Stomach smooth muscle (tissue), 2 donors: ENCODE measurements around the gene CRY2.

Experiments
- H3K27ac ChIP-seq: one replicate; pipeline ENCODE4 v1.7.0; 2013; ENCODE audit warnings: mild to moderate bottlenecking, low read length, inconsistent platforms
- H3K27me3 ChIP-seq, 2 donors: one replicate each; pipeline ENCODE4 v1.7.0; 2013; ENCODE audit warnings: low read length in 2 of 2; ENCODE audit not compliant: insufficient read depth in 2 of 2, control insufficient read depth in 1 of 2
- H3K36me3 ChIP-seq, 2 donors: one replicate each; pipeline ENCODE4 v1.7.0; 2013; ENCODE audit warnings: low read length in 2 of 2; ENCODE audit not compliant: control insufficient read depth in 2 of 2, insufficient read depth in 2 of 2
- H3K4me1 ChIP-seq: one replicate; pipeline ENCODE4 v1.7.0; 2013; ENCODE audit warnings: low read length; ENCODE audit not compliant: control insufficient read depth, insufficient read depth
- H3K4me3 ChIP-seq, 2 donors: one replicate each; pipeline ENCODE4 v1.7.0; 2013; ENCODE audit warnings: low read length in 2 of 2
- H3K9ac ChIP-seq, 2 donors: one replicate each; pipeline ENCODE4 v1.7.0; 2013; ENCODE audit warnings: low read length in 2 of 2, mild to moderate bottlenecking in 1 of 2
- H3K9me3 ChIP-seq, 2 donors: one replicate each; pipeline ENCODE4 v1.7.0; 2013; ENCODE audit warnings: low read length in 2 of 2; ENCODE audit not compliant: control insufficient read depth in 2 of 2
- donor health status: healthy.
- donor health status: Pancreatic carcinoma.

The CRY2 gene

DNA sequence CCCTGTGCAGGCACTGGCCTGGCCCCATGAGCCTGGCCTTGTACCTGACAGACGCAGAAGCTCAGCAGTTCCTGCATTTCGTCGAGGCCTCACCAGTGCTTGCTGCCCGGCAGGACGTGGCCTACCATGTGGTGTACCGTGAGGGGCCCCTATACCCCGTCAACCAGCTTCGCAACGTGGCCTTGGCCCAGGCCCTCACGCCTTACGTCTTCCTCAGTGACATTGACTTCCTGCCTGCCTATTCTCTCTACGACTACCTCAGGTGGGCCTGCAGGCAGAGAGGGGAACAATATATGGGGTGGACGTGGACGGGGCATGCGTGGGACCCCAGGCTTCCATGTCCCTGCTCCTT is 80.0 kb downstream of the CRY2 start:
- Histone ChIP-seq H3K4me3 (no peak overlapping the region), H3K4me1 (peaks cover 11% of the 10 kb centered on the region), H3K9me3 (no peaks in the 10 kb centered on the region), H3K36me3 (peaks cover 0 to 14% of the 10 kb centered on the region in 2 donors), H3K9ac (no peak overlapping the region), H3K27ac (no peak overlapping the region), H3K27me3 (peaks cover 9 to 21% of the 10 kb centered on the region in 2 donors)

GRCh38 chr11:45927684-45928413 is 80.6 kb downstream of the CRY2 start:
- no peaks in the 10 kb centered on the region for H3K9me3 ChIP-seq
- no peak overlapping the region for H3K4me3 ChIP-seq
- H3K4me1 ChIP-seq = peaks cover 5% of the 10 kb centered on the region
- peaks cover under 1 to 14% of the 10 kb centered on the region in 2 donors for H3K36me3 ChIP-seq
- peaks cover 9 to 15% of the 10 kb centered on the region in 2 donors for H3K27me3 ChIP-seq
- no peak overlapping the region for H3K27ac ChIP-seq
- H3K9ac ChIP-seq = no peak overlapping the region

DNA sequence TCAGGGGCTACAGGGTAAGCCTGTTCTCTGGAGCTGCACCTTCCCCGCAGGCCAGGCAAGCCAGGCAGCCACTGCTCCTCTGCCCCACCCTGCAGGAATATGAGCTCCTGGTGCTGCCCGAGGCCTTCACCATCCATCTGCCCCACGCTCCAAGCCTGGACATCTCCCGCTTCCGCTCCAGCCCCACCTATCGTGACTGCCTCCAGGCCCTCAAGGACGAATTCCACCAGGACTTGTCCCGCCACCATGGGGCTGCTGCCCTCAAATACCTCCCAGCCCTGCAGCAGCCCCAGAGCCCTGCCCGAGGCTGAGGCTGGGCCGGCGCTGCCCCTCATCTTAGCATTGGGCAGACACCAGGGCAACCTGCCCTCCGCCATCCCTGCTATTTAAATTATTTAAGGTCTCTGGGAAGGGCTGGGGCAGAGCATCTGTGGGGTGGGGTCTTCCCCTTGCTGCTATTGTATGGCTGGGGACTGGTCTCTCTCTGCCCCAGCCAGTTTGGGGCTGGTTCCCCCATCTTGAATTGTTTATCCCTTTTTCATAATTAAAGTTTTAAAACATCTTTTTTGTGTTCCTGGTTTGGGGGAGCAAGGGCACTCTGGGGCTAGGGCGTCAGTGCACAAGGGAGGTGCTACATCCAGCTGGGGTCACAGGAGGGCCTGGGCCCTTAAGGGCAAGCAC is 81.4 kb downstream of the CRY2 start:
- Histone ChIP-seq H3K4me3 (no peak overlapping the region), H3K36me3 (peaks cover 8 to 21% of the 10 kb centered on the region in 2 donors), H3K9ac (no peak overlapping the region), H3K27me3 (peaks cover 4 to 10% of the 10 kb centered on the region in 2 donors), H3K9me3 (no peaks in the 10 kb centered on the region), H3K27ac (no peak overlapping the region), H3K4me1 (peaks cover 8% of the 10 kb centered on the region)

DNA sequence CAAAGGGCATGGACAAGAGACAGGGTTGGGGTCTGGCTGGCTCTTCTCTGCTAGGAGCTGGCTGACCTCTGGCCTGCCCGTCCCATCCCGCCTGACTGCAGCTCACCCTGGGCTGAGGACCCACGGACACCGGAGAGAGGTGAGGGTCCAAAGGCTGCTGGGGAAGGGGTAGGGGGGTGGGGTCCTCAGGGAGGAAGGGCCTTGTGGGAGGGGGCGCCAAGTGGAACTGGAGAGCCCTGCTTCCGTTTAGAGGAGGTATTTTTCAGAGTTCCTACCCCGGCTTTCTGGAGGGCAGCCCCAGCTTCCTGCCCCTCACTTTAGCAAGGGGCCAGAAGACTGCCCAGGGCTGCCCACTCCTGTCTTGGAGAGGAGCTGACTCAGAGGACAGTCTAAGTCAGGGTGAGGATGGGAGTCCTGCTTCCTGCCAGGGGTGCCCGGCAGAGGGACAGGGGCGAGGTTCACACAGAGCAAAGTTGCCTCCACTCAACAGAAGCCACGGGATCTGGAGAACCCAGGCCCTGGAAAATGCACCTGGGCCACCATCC is 82.3 kb downstream of the CRY2 start:
- peaks cover 10% of the 10 kb centered on the region for H3K4me1 ChIP-seq
- peaks cover 15 to 26% of the 10 kb centered on the region in 2 donors for H3K36me3 ChIP-seq
- no peak overlapping the region for H3K27ac ChIP-seq
- H3K9me3 ChIP-seq = no peaks in the 10 kb centered on the region
- no peak overlapping the region for H3K4me3 ChIP-seq
- H3K27me3 ChIP-seq = peaks cover 0 to 7% of the 10 kb centered on the region in 2 donors
- no peak overlapping the region for H3K9ac ChIP-seq

GRCh38 chr11:45930031-45930794 is 82.9 kb downstream of the CRY2 start:
- Histone ChIP-seq H3K4me1 (peaks cover 10% of the 10 kb centered on the region), H3K36me3 (peaks cover 20 to 33% of the 10 kb centered on the region in 2 donors), H3K27me3 (peaks cover 0 to 7% of the 10 kb centered on the region in 2 donors), H3K9ac (no peak overlapping the region), H3K27ac (no peak overlapping the region), H3K9me3 (no peaks in the 10 kb centered on the region), H3K4me3 (no peak overlapping the region)

DNA sequence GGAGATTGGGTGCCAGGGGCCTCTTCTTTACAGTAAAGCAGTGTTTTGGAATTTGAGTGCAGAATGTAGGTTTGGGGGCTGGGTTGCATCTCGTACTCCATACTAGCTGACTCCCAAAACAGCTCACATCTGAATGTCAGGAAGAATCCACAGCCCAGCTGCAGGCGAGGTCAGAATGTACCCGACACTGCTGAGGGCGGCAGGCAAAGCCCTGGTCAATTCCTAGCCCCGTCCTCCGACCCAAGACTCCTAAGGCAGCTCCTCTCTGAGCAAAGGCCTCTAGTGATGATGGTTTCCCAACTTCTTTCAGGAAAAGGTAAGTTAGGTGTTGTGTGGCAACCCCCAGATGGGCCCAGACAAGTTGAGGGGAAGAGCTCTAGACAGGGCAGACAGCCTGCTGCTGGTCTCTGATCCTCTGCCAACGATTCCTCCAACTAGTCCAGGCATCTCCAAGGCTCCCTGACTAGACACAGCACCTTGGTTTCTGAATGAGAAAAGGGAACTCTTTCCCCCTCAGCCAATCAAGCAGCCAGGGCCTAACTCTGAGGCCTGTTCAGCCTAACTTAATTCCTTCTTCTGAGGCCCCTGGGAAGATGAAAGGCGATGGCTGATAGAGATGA is 83.8 kb downstream of the CRY2 start:
- Histone ChIP-seq H3K9ac (no peak overlapping the region), H3K4me1 (peaks cover 10% of the 10 kb centered on the region), H3K27ac (no peak overlapping the region), H3K9me3 (no peaks in the 10 kb centered on the region), H3K4me3 (no peak overlapping the region), H3K27me3 (peaks cover 0 to 4% of the 10 kb centered on the region in 2 donors), H3K36me3 (peaks cover 28 to 40% of the 10 kb centered on the region in 2 donors)

GRCh38 chr11:45931739-45932138 is 84.5 kb downstream of the CRY2 start:
- Histone ChIP-seq H3K4me3 (no peak overlapping the region), H3K36me3 (peaks cover 31 to 40% of the 10 kb centered on the region in 2 donors), H3K4me1 (peaks cover 10% of the 10 kb centered on the region), H3K9ac (no peak overlapping the region), H3K9me3 (no peaks in the 10 kb centered on the region), H3K27me3 (no peaks in the 10 kb centered on the region), H3K27ac (no peak overlapping the region)

GRCh38 chr11:45932217-45932616 is 84.9 kb downstream of the CRY2 start:
- Histone ChIP-seq H3K4me3 (no peak overlapping the region), H3K27me3 (no peaks in the 10 kb centered on the region), H3K36me3 (peaks cover 36 to 40% of the 10 kb centered on the region in 2 donors), H3K9ac (no peak overlapping the region), H3K4me1 (peaks cover 10% of the 10 kb centered on the region), H3K27ac (no peak overlapping the region), H3K9me3 (no peaks in the 10 kb centered on the region)
